Endodermal cell (in vitro differentiated cells): Measurements from ENCODE around the gene OR5B21. TPM values are rescaled to one million over a fixed set of nuclear protein-coding genes. Genes with fewer than 3 reads are reported as not detected.

Experiments used
- DNase-seq: peaks from one replicate; pipeline ENCODE4 v3.0.0-alpha.2; 2017
- H3K27ac ChIP-seq: 2 replicates; pipeline ENCODE4 v1.5.1; 2013; ENCODE audit warnings: mild to moderate bottlenecking, low read depth, low read length, moderate library complexity
- H3K27me3 ChIP-seq: 2 replicates; pipeline ENCODE4 v1.6.1; 2013; ENCODE audit warnings: mild to moderate bottlenecking, low read length, moderate library complexity; ENCODE audit not compliant: insufficient read depth, control insufficient read depth, poor library complexity, severe bottlenecking
- H3K36me3 ChIP-seq: 2 replicates; pipeline ENCODE4 v1.7.0; 2013; ENCODE audit warnings: mild to moderate bottlenecking, low read length, moderate library complexity; ENCODE audit not compliant: control insufficient read depth, insufficient read depth
- H3K4me1 ChIP-seq: one replicate; pipeline ENCODE4 v1.7.0; 2013; ENCODE audit warnings: low read length; ENCODE audit not compliant: control insufficient read depth, insufficient read depth
- H3K4me3 ChIP-seq: 2 replicates; pipeline ENCODE4 v1.5.1; 2013; ENCODE audit warnings: mild to moderate bottlenecking, low read length, moderate library complexity
- H3K9ac ChIP-seq: 2 replicates; pipeline ENCODE4 v1.6.1; 2013; ENCODE audit warnings: mild to moderate bottlenecking, low read length, moderate library complexity; ENCODE audit not compliant: poor library complexity, severe bottlenecking; ENCODE audit errors: extremely low read depth
- H3K9me3 ChIP-seq: 2 replicates; pipeline ENCODE4 v1.6.1; 2013; ENCODE audit warnings: mild to moderate bottlenecking, low read length, moderate library complexity; ENCODE audit not compliant: control insufficient read depth
- H3K27ac Mint-ChIP-seq: 2 replicates; pipeline ENCODE4 v1.8.0; 2020; ENCODE audit warnings: mixed read lengths
- H3K27me3 Mint-ChIP-seq: 2 replicates; pipeline ENCODE4 v1.8.0; 2021; ENCODE audit warnings: mild to moderate bottlenecking, mixed read lengths; ENCODE audit not compliant: insufficient read depth
- H3K36me3 Mint-ChIP-seq: 2 replicates; pipeline ENCODE4 v1.8.0; 2020; ENCODE audit warnings: low read depth, mixed read lengths
- H3K4me1 Mint-ChIP-seq: 2 replicates; pipeline ENCODE4 v1.8.0; 2020; ENCODE audit warnings: mixed read lengths
- H3K4me3 Mint-ChIP-seq: 2 replicates; pipeline ENCODE4 v1.8.0; 2020; ENCODE audit warnings: mild to moderate bottlenecking, moderate library complexity, mixed read lengths
- H3K9me3 Mint-ChIP-seq: 2 replicates; pipeline ENCODE4 v1.8.0; 2020; ENCODE audit warnings: mild to moderate bottlenecking, mixed read lengths
- CTCF ChIP-seq: fragments of 200-600 bp; sonication (generic); conservative IDR thresholded peaks from 2 replicates; pipeline ENCODE4 v1.5.0; 2021; ENCODE audit warnings: antibody characterized with exemption, mild to moderate bottlenecking
- WGBS, 2 experiments: methylation state at CpG; one replicate each; pipeline versions ENCODE4 v1.1.5 to v1.1.7; 2013; ENCODE audit warnings: missing lambda C conversion rate in 2 of 2, mixed read lengths in 1 of 2; ENCODE audit not compliant: insufficient coverage in 1 of 2, insufficient read length in 1 of 2; 5-methylcytosine and 5-hydroxymethylcytosine counted together
- total RNA-seq, 2 donors: library from RNA; stranded (reverse); fragmentation: NEBNext Ultra II Directional in 1 of 2; extraction: Animal tissue kit (Norgen Biotek cat#: 25700) in 1 of 2; gene quantifications; 2 replicates in 1 of 2; 3 replicates in 1 of 2; pipeline ENCODE4 v1.2.1, GENCODE V29; 2021

Gene OR5B21
- total RNA-seq, 2 donors from 2014 or later, result not detected

- Histone ChIP-seq H3K4me1 (no peaks in the 10 kb centered on the region), H3K9ac (no peak overlapping the region), H3K9me3 (no peaks in the 10 kb centered on the region), H3K27me3 (no peaks in the 10 kb centered on the region), H3K36me3 (no peaks in the 10 kb centered on the region), H3K27ac (no peak overlapping the region), H3K4me3 (no peak overlapping the region)
- Mint-ChIP-seq H3K27ac (no peak overlapping the region), H3K9me3 (no peaks in the 10 kb centered on the region), H3K4me3 (no peak overlapping the region), H3K4me1 (no peaks in the 10 kb centered on the region), H3K36me3 (no peaks in the 10 kb centered on the region), H3K27me3 (no peaks in the 10 kb centered on the region)
- no peak for TF ChIP-seq CTCF
- no peak for DNase-seq
These were observed 5.9 kb downstream of the OR5B21 start for GRCh38 chr11:58502004-58502403.

GRCh38 chr11:58498464-58498863 lies 9.4 kb downstream of the OR5B21 start:
- no peak for TF ChIP-seq CTCF
- DNase-seq, result no peak
- Histone ChIP-seq H3K9ac (no peak overlapping the region), H3K4me3 (no peak overlapping the region), H3K36me3 (no peaks in the 10 kb centered on the region), H3K4me1 (no peaks in the 10 kb centered on the region), H3K27ac (no peak overlapping the region), H3K27me3 (peaks cover 4% of the 10 kb centered on the region), H3K9me3 (no peaks in the 10 kb centered on the region)
- H3K27me3 Mint-ChIP-seq, result no peaks in the 10 kb centered on the region
- H3K27ac Mint-ChIP-seq, result no peak overlapping the region
- H3K4me1 Mint-ChIP-seq, result no peaks in the 10 kb centered on the region
- H3K9me3 Mint-ChIP-seq, result no peaks in the 10 kb centered on the region
- H3K36me3 Mint-ChIP-seq, result no peaks in the 10 kb centered on the region
- 90% methylated on average over 2 of the region's 2 CpGs; no CpG with 5 or more reads in 1 of the 2 experiments for WGBS, 2 experiments
- H3K4me3 Mint-ChIP-seq, result no peak overlapping the region

- Mint-ChIP-seq H3K27ac (no peak overlapping the region), H3K36me3 (no peaks in the 10 kb centered on the region), H3K27me3 (no peaks in the 10 kb centered on the region), H3K4me3 (no peak overlapping the region), H3K4me1 (no peaks in the 10 kb centered on the region), H3K9me3 (no peaks in the 10 kb centered on the region)
- no peak for TF ChIP-seq CTCF
- WGBS, 2 experiments, result 93 to 100% methylated on average over 1 to 2 of the region's 2 CpGs
- Histone ChIP-seq H3K9me3 (no peaks in the 10 kb centered on the region), H3K27ac (no peak overlapping the region), H3K27me3 (peaks cover 4% of the 10 kb centered on the region), H3K4me3 (no peak overlapping the region), H3K36me3 (no peaks in the 10 kb centered on the region), H3K9ac (no peak overlapping the region), H3K4me1 (no peaks in the 10 kb centered on the region)
- peak; percentile 44 for DNase-seq
These were observed 10.0 kb downstream of the OR5B21 start for GRCh38 chr11:58497951-58498350.
